DOHH2 (cell line): ENCODE results near the gene ADAMTS9.

Experiments used
- H3F3A ChIP-seq: fragments of 200-600 bp; sonication (generic), shearing (Covaris generic); 2 replicates; pipeline ENCODE4 v1.6.0; 2016; ENCODE audit warnings: antibody characterized with exemption, mild to moderate bottlenecking; ENCODE audit not compliant: control insufficient read depth, insufficient read depth
- H3K27ac ChIP-seq: fragments of 200-600 bp; sonication (generic); 2 replicates; pipeline ENCODE4 v1.5.1; 2014; ENCODE audit warnings: low read depth, mild to moderate bottlenecking, low read length, moderate library complexity
- H3K27me3 ChIP-seq: fragments of 200-600 bp; sonication (generic); 2 replicates; pipeline ENCODE4 v1.6.1; 2014; ENCODE audit warnings: mild to moderate bottlenecking, low read length, mixed read lengths; ENCODE audit not compliant: control insufficient read depth
- H3K36me3 ChIP-seq: fragments of 200-600 bp; sonication (generic); 2 replicates; pipeline ENCODE4 v1.6.1; 2014; ENCODE audit warnings: mild to moderate bottlenecking, low read length, moderate library complexity, mixed read lengths; ENCODE audit not compliant: control insufficient read depth
- H3K4me1 ChIP-seq: fragments of 200-600 bp; sonication (generic); 2 replicates; pipeline ENCODE4 v1.6.1; 2014; ENCODE audit warnings: mild to moderate bottlenecking, low read length, mixed read lengths; ENCODE audit not compliant: control insufficient read depth
- H3K4me2 ChIP-seq: fragments of 200-600 bp; sonication (generic); 2 replicates; pipeline ENCODE4 v1.6.0; 2014; ENCODE audit warnings: mild to moderate bottlenecking, low read length, moderate library complexity
- H3K4me3 ChIP-seq: fragments of 200-600 bp; sonication (generic); 2 replicates; pipeline ENCODE4 v1.5.1; 2014; ENCODE audit warnings: mild to moderate bottlenecking, low read length, mixed read lengths
- H3K79me2 ChIP-seq: fragments of 200-600 bp; sonication (generic); 2 replicates; pipeline ENCODE4 v1.6.1; 2014; ENCODE audit warnings: mild to moderate bottlenecking, low read length, mixed read lengths; ENCODE audit not compliant: control insufficient read depth
- H3K9me2 ChIP-seq: fragments of 200-600 bp; sonication (generic); replicated peaks from 2 replicates; pipeline ENCODE4 v1.6.1; 2014; ENCODE audit warnings: mild to moderate bottlenecking, low read length, mixed read lengths; ENCODE audit not compliant: control insufficient read depth
- H3K9me3 ChIP-seq: fragments of 200-600 bp; sonication (generic); 2 replicates; pipeline ENCODE4 v1.6.1; 2014; ENCODE audit warnings: antibody characterized with exemption, low read length, mixed read lengths; ENCODE audit not compliant: control insufficient read depth, insufficient read depth
- H4K20me1 ChIP-seq: fragments of 200-600 bp; sonication (generic); 2 replicates; pipeline ENCODE4 v1.6.0; 2014; ENCODE audit warnings: low read depth, mild to moderate bottlenecking, antibody characterized with exemption, low read length, moderate library complexity; ENCODE audit not compliant: control insufficient read depth, insufficient read depth
- EZH2phosphoT487 ChIP-seq: fragments of 200-600 bp; sonication (generic); IDR thresholded peaks from 2 replicates; pipeline ENCODE4 v1.6.1; 2017; ENCODE audit warnings: borderline replicate concordance, mild to moderate bottlenecking, antibody characterized with exemption, low read length, moderate library complexity, mixed read lengths
- TF ChIP-seq, protein P1 (sequence below): fragments of 200-600 bp; sonication (generic); IDR thresholded peaks from one replicate; pipeline ENCODE4 v1.5.1; 2014; ENCODE audit warnings: antibody characterized with exemption, mild to moderate bottlenecking, low read depth, low read length; ENCODE audit not compliant: poor library complexity, severe bottlenecking

ADAMTS9 gene

DNA sequence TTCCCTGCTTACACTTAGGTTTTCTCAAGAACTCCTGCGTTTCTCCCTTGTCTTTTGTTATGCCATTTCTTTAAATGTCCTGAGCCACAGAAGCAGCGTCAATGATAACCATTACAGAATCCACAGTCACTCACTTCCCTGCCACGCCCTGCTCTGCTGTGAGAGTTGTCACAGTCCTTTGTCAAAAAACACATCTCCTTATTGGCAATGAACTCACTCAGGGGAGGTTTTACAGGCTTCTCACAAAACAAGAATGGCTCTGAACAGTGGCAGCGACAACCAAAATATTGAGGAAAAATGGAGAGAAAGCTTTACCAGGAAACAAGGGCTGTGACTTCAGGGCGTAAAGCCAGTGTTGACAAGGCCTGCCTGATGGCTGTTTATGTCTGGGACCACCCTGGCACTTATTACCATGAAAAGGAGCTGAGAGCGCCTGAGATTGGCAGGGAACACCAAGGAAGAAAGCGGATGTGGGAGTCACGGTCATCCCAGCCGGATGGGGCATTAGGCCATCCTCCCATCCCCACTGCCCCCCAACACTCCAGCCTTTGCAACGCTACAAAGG, 111.5 kb downstream of the ADAMTS9 start:
- H3K4me1 ChIP-seq: no peaks in the 10 kb centered on the region
- H3K36me3 ChIP-seq: no peaks in the 10 kb centered on the region
- H3K27ac ChIP-seq: no peak overlapping the region
- no peak overlapping the region for H3K4me2 ChIP-seq
- H3K9me2 ChIP-seq: no peaks in the 10 kb centered on the region
- H4K20me1 ChIP-seq: no peaks in the 10 kb centered on the region
- no peaks in the 10 kb centered on the region for H3K79me2 ChIP-seq
- H3K4me3 ChIP-seq: no peak overlapping the region
- no peaks in the 10 kb centered on the region for H3F3A ChIP-seq
- H3K27me3 ChIP-seq: no peaks in the 10 kb centered on the region
- H3K9me3 ChIP-seq: no peaks in the 10 kb centered on the region
- TF ChIP-seq EZH2phosphoT487: no peak
- TF ChIP-seq, protein P1, sequence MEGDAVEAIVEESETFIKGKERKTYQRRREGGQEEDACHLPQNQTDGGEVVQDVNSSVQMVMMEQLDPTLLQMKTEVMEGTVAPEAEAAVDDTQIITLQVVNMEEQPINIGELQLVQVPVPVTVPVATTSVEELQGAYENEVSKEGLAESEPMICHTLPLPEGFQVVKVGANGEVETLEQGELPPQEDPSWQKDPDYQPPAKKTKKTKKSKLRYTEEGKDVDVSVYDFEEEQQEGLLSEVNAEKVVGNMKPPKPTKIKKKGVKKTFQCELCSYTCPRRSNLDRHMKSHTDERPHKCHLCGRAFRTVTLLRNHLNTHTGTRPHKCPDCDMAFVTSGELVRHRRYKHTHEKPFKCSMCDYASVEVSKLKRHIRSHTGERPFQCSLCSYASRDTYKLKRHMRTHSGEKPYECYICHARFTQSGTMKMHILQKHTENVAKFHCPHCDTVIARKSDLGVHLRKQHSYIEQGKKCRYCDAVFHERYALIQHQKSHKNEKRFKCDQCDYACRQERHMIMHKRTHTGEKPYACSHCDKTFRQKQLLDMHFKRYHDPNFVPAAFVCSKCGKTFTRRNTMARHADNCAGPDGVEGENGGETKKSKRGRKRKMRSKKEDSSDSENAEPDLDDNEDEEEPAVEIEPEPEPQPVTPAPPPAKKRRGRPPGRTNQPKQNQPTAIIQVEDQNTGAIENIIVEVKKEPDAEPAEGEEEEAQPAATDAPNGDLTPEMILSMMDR: no peak

GRCh38 chr3:64575211-64575844, 112.5 kb downstream of the ADAMTS9 start:
- H4K20me1 ChIP-seq: no peaks in the 10 kb centered on the region
- TF ChIP-seq EZH2phosphoT487: no peak
- TF ChIP-seq, protein P1: peak; percentile 62
- H3K9me2 ChIP-seq: no peaks in the 10 kb centered on the region
- no peaks in the 10 kb centered on the region for H3F3A ChIP-seq
- no peaks in the 10 kb centered on the region for H3K4me1 ChIP-seq
- no peaks in the 10 kb centered on the region for H3K79me2 ChIP-seq
- no peaks in the 10 kb centered on the region for H3K27me3 ChIP-seq
- H3K9me3 ChIP-seq: no peaks in the 10 kb centered on the region
- H3K36me3 ChIP-seq: no peaks in the 10 kb centered on the region
- H3K4me2 ChIP-seq: no peak overlapping the region
- H3K4me3 ChIP-seq: no peak overlapping the region
- H3K27ac ChIP-seq: no peak overlapping the region

GRCh38 chr3:64574194-64574593, 113.6 kb downstream of the ADAMTS9 start:
- Histone ChIP-seq H3K9me3 (no peaks in the 10 kb centered on the region), H3K79me2 (no peaks in the 10 kb centered on the region), H3K9me2 (no peaks in the 10 kb centered on the region), H3K27me3 (no peaks in the 10 kb centered on the region), H3K4me3 (no peak overlapping the region), H4K20me1 (no peaks in the 10 kb centered on the region), H3K36me3 (no peaks in the 10 kb centered on the region), H3K4me1 (no peaks in the 10 kb centered on the region), H3F3A (no peaks in the 10 kb centered on the region), H3K27ac (no peak overlapping the region), H3K4me2 (no peak overlapping the region)
- TF ChIP-seq EZH2phosphoT487: no peak

GRCh38 chr3:64571982-64572381, 115.8 kb downstream of the ADAMTS9 start:
- H3K4me3 ChIP-seq: no peak overlapping the region
- H3F3A ChIP-seq: no peaks in the 10 kb centered on the region
- no peaks in the 10 kb centered on the region for H3K4me1 ChIP-seq
- no peak overlapping the region for H3K4me2 ChIP-seq
- no peaks in the 10 kb centered on the region for H3K79me2 ChIP-seq
- no peak for TF ChIP-seq EZH2phosphoT487
- TF ChIP-seq, protein P1: no peak
- H4K20me1 ChIP-seq: no peaks in the 10 kb centered on the region
- H3K27me3 ChIP-seq: no peaks in the 10 kb centered on the region
- H3K27ac ChIP-seq: no peak overlapping the region
- no peaks in the 10 kb centered on the region for H3K9me3 ChIP-seq
- H3K36me3 ChIP-seq: no peaks in the 10 kb centered on the region
- H3K9me2 ChIP-seq: no peaks in the 10 kb centered on the region
